VCaP (cell line): Measurements from ENCODE around the gene EGF.

Experiments used
- H3K27ac ChIP-seq: fragments of 450-650 bp; 2 replicates; pipeline ENCODE4 v1.5.1; 2017
- TF ChIP-seq, protein P1 (sequence below): fragments of 450-650 bp; conservative IDR thresholded peaks from 2 replicates; pipeline ENCODE4 v1.5.1; 2017; ENCODE audit warnings: mild to moderate bottlenecking, moderate library complexity

EGF gene

DNA sequence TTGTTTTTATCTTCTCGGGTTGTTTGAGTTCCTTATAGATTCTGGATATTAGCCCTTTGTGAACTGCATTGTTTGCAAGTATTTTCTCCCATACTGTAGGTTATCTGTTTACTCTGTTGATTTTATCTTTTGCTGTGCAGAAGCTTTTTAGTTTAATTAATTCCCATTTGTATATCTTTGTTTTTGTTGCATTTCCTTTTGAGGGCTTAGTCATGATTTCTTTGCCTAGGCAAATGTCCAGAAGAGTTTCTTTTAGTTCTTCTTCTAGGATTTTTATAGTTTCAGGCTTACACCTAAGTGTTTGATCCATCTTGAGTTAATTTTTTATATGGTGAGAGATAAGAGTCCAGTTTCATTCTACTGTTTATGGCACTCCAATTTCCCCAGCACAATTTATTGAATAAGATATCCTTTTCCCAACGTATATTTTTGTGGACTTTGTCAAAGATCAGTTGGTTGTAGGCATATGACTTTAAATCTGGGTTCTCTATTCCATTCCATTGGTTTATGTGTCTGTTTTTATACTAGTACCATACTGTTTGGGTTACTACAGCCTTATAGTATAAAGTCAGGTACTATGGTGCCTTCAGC is 54.3 kb downstream of the EGF start:
- TF ChIP-seq, protein P1, sequence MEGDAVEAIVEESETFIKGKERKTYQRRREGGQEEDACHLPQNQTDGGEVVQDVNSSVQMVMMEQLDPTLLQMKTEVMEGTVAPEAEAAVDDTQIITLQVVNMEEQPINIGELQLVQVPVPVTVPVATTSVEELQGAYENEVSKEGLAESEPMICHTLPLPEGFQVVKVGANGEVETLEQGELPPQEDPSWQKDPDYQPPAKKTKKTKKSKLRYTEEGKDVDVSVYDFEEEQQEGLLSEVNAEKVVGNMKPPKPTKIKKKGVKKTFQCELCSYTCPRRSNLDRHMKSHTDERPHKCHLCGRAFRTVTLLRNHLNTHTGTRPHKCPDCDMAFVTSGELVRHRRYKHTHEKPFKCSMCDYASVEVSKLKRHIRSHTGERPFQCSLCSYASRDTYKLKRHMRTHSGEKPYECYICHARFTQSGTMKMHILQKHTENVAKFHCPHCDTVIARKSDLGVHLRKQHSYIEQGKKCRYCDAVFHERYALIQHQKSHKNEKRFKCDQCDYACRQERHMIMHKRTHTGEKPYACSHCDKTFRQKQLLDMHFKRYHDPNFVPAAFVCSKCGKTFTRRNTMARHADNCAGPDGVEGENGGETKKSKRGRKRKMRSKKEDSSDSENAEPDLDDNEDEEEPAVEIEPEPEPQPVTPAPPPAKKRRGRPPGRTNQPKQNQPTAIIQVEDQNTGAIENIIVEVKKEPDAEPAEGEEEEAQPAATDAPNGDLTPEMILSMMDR = no peak
- H3K27ac ChIP-seq = peak overlapping the region; percentile 10; the same call in 1 of the 2 replicates

DNA sequence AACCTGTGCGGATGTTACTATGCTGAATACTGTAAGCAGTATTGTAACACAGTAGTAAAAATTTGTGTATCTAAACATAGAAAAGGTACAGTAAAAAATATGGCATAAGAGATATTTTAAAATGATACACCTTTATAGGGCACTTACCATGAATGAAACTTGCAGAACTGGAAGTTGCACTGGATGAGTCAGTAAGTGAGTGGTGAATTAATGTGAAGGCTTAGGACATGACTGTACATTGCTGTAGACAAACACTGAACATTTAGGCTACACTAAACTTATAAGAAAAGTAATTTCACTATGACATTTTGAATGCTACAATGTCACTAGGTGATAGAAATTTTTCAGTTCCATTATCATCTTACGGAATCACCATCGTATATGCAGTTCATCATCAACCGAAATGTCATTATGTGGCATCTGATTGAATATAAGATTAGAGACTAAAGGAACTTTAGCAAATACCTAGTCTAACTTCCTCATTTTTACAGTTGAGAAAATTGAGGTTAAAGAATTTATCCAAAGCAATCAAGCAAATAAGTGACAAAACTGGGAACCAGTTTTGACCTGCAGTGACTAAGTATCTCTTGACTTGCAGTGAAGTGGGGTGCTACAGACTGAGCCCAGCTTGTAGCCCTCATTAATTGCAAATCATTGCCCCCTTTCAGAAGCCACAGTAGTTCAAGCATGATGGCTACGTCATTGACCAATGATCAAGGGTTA is 55.3 kb downstream of the EGF start:
- H3K27ac ChIP-seq = no peak overlapping the region

GRCh38 chr4:109969087-109969486 is 56.4 kb downstream of the EGF start:
- TF ChIP-seq, protein P1 = no peak
- H3K27ac ChIP-seq = no peak overlapping the region

More for the DNA sequence above, 55.3 kb downstream of the EGF start:
- TF ChIP-seq, protein P1 = no peak

- TF ChIP-seq, protein P1 = no peak
- no peak overlapping the region for H3K27ac ChIP-seq
Observed at GRCh38 chr4:109969919-109970318, 57.2 kb downstream of the EGF start.

GRCh38 chr4:109972786-109973528 is 60.3 kb downstream of the EGF start:
- no peak overlapping the region for H3K27ac ChIP-seq
- TF ChIP-seq, protein P1 = no peak

DNA sequence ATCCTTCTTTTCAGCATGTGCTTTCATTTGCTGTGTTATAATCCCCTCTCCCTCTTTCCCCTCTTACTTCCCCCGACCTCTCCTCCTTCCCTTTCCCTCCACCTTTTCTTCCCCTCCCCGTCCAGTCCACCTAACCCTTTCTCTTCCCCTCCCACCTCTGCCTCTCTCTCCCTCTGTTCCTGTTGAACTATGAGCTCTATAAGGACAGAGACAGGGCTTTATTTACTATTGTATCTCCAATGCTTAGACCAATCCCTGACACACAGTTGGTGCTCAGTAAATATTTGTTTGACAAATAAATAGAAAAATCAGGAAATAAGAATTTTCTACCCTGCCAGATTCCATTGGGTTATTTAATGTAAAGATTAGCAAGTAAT is 60.8 kb downstream of the EGF start:
- TF ChIP-seq, protein P1 = no peak
- H3K27ac ChIP-seq = no peak overlapping the region

DNA sequence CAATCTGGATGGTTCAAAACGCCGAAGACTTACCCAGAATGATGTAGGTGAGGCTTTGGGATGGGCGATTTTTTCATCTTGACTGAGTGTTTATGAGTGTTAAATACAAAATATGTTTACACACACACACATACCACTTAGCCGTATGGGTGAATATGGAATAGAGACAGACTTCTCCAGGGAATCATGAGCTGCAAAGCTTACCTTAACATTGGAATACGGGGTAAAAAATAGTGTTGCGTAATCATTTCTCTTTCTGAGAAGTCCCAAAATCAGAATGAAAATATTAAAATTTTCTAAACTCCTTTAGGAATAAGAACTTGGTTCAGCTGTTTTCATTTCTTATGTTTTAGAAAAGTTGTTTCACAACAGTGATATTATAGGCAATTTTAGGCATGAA is 63.5 kb downstream of the EGF start:
- TF ChIP-seq, protein P1 = no peak
- no peak overlapping the region for H3K27ac ChIP-seq
